Lower leg skin (tissue), 3 donors: ENCODE measurements around the gene KPNA3.

Experiments used
- CTCF ChIP-seq, 3 donors: fragments of 450-650 bp; IDR thresholded peaks; one replicate each; pipeline ENCODE4 v1.5.1; 2016; ENCODE audit warnings: antibody characterized with exemption in 3 of 3, mild to moderate bottlenecking in 3 of 3, moderate library complexity in 2 of 3
- POLR2A ChIP-seq, 2 donors: fragments of 450-650 bp; IDR thresholded peaks; one replicate each; pipeline ENCODE4 v1.6.1; 2016 to 2017; ENCODE audit warnings: antibody characterized with exemption in 2 of 2, mild to moderate bottlenecking in 1 of 2, moderate library complexity in 1 of 2

DNA sequence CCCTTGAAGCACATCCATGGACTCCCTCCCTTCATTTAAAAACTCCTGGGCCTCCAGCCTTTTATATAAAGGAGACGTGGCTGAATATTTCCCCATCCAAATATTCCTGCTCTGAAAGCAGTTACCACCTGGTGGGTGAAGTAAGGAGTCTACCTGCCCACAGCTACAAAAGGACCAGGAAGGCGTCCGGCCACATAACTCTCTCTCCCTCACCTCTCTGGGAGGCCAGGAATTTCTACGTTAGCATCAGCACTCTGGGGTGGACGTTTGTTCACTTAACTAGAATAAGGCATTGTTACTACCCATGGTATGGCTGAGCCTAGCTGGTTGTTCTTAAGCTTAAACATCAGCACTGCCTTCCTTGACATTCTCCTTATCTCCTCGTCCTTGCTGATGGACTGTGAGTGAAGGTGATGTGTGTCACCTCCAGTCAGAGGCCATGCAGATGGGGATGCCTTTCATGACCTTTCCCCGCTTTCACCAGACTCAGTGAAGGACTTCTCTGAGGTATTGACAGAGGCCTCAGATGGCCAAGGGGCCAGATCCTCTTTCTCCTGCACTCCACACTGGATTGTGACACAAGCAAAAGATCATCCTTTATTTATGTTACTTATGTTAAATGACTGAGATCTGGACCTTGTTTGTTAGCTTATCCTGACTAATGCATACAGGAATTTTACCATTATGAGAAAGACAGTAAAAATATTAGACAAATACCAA, 22.2 kb upstream of the KPNA3 start:
- no peak for TF ChIP-seq CTCF (IDR thresholded peaks at IDR 0.05)
- no peak for TF ChIP-seq POLR2A (IDR thresholded peaks at IDR 0.05)
